ENCODE data around the gene STK35.

STK35 gene

DNA sequence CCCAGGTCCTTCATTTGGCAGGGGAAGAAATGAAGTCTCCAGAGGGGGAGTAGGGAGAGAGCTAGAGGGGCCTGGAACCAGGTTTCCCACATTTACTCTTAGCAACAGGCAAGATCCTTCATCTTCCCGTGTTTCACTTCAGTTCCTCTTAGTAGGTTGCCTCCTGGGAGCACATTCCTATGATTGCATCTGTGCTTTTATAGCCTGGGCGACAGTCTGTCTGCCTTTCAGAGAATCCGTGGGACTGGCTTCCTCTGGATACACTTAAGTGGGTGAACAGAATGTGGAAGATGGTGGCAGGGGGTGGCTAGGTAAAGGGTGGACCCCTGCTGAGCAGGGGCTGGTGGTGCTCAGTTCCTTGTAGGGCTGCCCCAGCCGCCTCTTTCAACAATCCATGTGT, 33.4 kb downstream of the STK35 start:
- Histone ChIP-seq H3K14ac (ENCODE audit: low read length in 2 of 2) (no peak overlapping the region), H3K18ac (ENCODE audit: low read depth in 1 of 2, low read length in 2 of 2) (no peak overlapping the region), H2AK5ac (ENCODE audit: low read length, severe bottlenecking) (no peak overlapping the region), H3K27me3 (ENCODE audit: control insufficient read depth in 1 of 2, insufficient read depth in 1 of 2, low read length in 2 of 2) (no peaks in the 10 kb centered on the region), H2BK120ac (ENCODE audit: low read depth, low read length) (no peak overlapping the region), H3K9ac (ENCODE audit: low read length) (no peak overlapping the region), H3K23ac (ENCODE audit: low read length in 2 of 2) (no peak overlapping the region), H2BK12ac (ENCODE audit: low read length in 2 of 2) (peak overlapping the region in 1 of 2 experiments; percentile 83), H2AFZ (ENCODE audit: low read depth, low read length) (no peak overlapping the region), H3K4me3 (ENCODE audit: insufficient read depth in 1 of 2, low read depth in 1 of 2, low read length in 2 of 2) (no peak overlapping the region), H3K9me3 (ENCODE audit: control insufficient read depth, low read length) (no peaks in the 10 kb centered on the region), H3K27ac (ENCODE audit: low read length, poor library complexity, severe bottlenecking) (peak overlapping the region; percentile 7), H3K4me2 (ENCODE audit: low read length, poor library complexity, severe bottlenecking) (no peak overlapping the region), H3K79me1 (replicated peaks; ENCODE audit: low read length, poor library complexity, severe bottlenecking) (peaks cover 47% of the 10 kb centered on the region), H3K4ac (ENCODE audit: low read depth in 1 of 2, low read length in 2 of 2) (no peak overlapping the region), H3K36me3 (ENCODE audit: control insufficient read depth in 1 of 2, insufficient read depth in 2 of 2, low read depth in 1 of 2, low read length in 2 of 2) (peaks cover 3 to 7% of the 10 kb centered on the region in 2 experiments), H4K91ac (ENCODE audit: low read length) (no peak overlapping the region), H2BK15ac (ENCODE audit: low read depth, poor library complexity, severe bottlenecking) (no peak overlapping the region), H4K8ac (ENCODE audit: low read length) (no peak overlapping the region), H3K4me1 (ENCODE audit: control insufficient read depth, insufficient read depth, low read depth, low read length) (peaks cover 20% of the 10 kb centered on the region), H2BK5ac (ENCODE audit: low read depth, low read length, poor library complexity, severe bottlenecking) (no peak overlapping the region)
- WGBS = 56% methylated on average over 3 of the region's 4 CpGs
- DNase-seq = peak; percentile 57

DNA sequence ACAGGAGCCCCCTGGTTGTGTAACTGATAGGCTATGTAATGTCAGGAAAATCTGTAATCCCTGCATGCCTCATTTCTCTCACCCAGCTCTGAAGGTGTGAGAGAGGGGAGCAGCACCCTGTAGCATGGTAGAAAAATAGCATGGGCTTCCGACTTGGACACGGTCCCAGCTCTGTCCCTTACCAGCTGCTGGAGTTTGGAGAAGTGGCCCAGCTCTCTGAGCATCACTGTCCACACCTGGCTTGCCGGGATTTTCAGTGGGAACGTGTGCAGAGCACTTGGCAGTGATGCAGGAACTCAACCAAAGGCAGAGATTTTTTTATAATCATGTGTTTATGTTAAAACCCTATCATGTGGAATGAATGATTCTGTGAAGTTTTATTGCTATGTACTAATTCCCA, 34.6 kb downstream of the STK35 start:
- DNase-seq = no peak
- H3K4me1 ChIP-seq (ENCODE audit: control insufficient read depth, insufficient read depth, low read depth, low read length) = peaks cover 18% of the 10 kb centered on the region
- H3K9me3 ChIP-seq (ENCODE audit: control insufficient read depth, low read length) = no peaks in the 10 kb centered on the region
- H3K36me3 ChIP-seq (ENCODE audit: control insufficient read depth in 1 of 2, insufficient read depth in 2 of 2, low read depth in 1 of 2, low read length in 2 of 2) = peaks cover 7 to 9% of the 10 kb centered on the region in 2 experiments
- no peak overlapping the region for H4K91ac ChIP-seq (ENCODE audit: low read length)
- no peak overlapping the region for H3K14ac ChIP-seq (ENCODE audit: low read length in 2 of 2)
- H3K4ac ChIP-seq (ENCODE audit: low read depth in 1 of 2, low read length in 2 of 2) = no peak overlapping the region
- no peak overlapping the region for H3K4me2 ChIP-seq (ENCODE audit: low read length, poor library complexity, severe bottlenecking)
- H3K23ac ChIP-seq (ENCODE audit: low read length in 2 of 2) = no peak overlapping the region
- H4K8ac ChIP-seq (ENCODE audit: low read length) = no peak overlapping the region
- no peak overlapping the region for H2BK120ac ChIP-seq (ENCODE audit: low read depth, low read length)
- H3K27me3 ChIP-seq (ENCODE audit: control insufficient read depth in 1 of 2, insufficient read depth in 1 of 2, low read length in 2 of 2) = no peaks in the 10 kb centered on the region
- H3K27ac ChIP-seq (ENCODE audit: low read length, poor library complexity, severe bottlenecking) = no peak overlapping the region
- WGBS = 96% methylated on average over 4 of the region's 4 CpGs
- no peak overlapping the region for H2AK5ac ChIP-seq (ENCODE audit: low read length, severe bottlenecking)
- H3K79me1 ChIP-seq (replicated peaks; ENCODE audit: low read length, poor library complexity, severe bottlenecking) = peaks cover 54% of the 10 kb centered on the region
- no peak overlapping the region for H2BK5ac ChIP-seq (ENCODE audit: low read depth, low read length, poor library complexity, severe bottlenecking)
- no peak overlapping the region for H3K9ac ChIP-seq (ENCODE audit: low read length)
- H2AFZ ChIP-seq (ENCODE audit: low read depth, low read length) = no peak overlapping the region
- H2BK15ac ChIP-seq (ENCODE audit: low read depth, poor library complexity, severe bottlenecking) = no peak overlapping the region
- no peak overlapping the region for H2BK12ac ChIP-seq (ENCODE audit: low read length in 2 of 2)
- no peak overlapping the region for H3K18ac ChIP-seq (ENCODE audit: low read depth in 1 of 2, low read length in 2 of 2)
- no peak overlapping the region for H3K4me3 ChIP-seq (ENCODE audit: insufficient read depth in 1 of 2, low read depth in 1 of 2, low read length in 2 of 2)

DNA sequence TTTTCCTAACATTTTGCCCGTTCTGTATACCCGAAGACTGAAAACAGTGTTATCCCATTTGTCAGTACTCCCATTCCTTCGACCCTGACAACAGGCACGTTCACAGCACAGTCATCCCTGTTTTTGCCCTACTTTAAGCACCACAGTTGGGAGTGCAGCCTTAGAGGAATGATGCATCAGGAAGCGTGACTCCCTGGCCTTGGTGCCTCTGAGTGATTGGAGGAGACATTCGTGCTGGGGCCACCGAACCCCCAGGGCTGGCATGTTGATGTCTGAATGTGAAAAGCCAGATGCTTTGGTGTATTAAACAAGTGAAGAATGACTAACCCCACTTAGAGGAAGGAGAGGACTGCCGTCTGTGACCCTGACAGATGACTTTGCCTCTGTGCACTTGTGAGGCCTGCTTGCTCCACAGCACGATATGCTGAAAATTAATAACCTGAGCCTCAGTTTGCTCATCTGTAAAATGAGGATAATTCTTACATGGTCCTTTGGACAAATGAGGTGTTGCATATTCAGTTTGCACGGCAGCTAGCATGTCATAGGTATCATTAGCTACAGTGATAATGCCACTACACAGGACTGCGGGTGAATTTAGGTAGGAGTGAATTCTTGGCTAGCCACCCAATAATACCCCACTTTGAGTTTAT, 36.0 kb downstream of the STK35 start:
- H3K4me1 ChIP-seq (ENCODE audit: control insufficient read depth, insufficient read depth, low read depth, low read length) = peaks cover 13% of the 10 kb centered on the region
- no peak overlapping the region for H4K8ac ChIP-seq (ENCODE audit: low read length)
- WGBS = 29% methylated on average over 10 of the region's 11 CpGs
- no peak overlapping the region for H3K4me3 ChIP-seq (ENCODE audit: insufficient read depth in 1 of 2, low read depth in 1 of 2, low read length in 2 of 2)
- no peak overlapping the region for H3K14ac ChIP-seq (ENCODE audit: low read length in 2 of 2)
- no peak overlapping the region for H4K91ac ChIP-seq (ENCODE audit: low read length)
- H3K23ac ChIP-seq (ENCODE audit: low read length in 2 of 2) = no peak overlapping the region
- no peaks in the 10 kb centered on the region for H3K9me3 ChIP-seq (ENCODE audit: control insufficient read depth, low read length)
- peak overlapping the region in 1 of 2 experiments; percentile 19 for H3K18ac ChIP-seq (ENCODE audit: low read depth in 1 of 2, low read length in 2 of 2)
- no peak overlapping the region for H3K4ac ChIP-seq (ENCODE audit: low read depth in 1 of 2, low read length in 2 of 2)
- H3K4me2 ChIP-seq (ENCODE audit: low read length, poor library complexity, severe bottlenecking) = no peak overlapping the region
- H3K36me3 ChIP-seq (ENCODE audit: control insufficient read depth in 1 of 2, insufficient read depth in 2 of 2, low read depth in 1 of 2, low read length in 2 of 2) = peaks cover 7 to 9% of the 10 kb centered on the region in 2 experiments
- H2BK5ac ChIP-seq (ENCODE audit: low read depth, low read length, poor library complexity, severe bottlenecking) = no peak overlapping the region
- H3K27ac ChIP-seq (ENCODE audit: low read length, poor library complexity, severe bottlenecking) = no peak overlapping the region
- H3K9ac ChIP-seq (ENCODE audit: low read length) = no peak overlapping the region
- H2BK120ac ChIP-seq (ENCODE audit: low read depth, low read length) = no peak overlapping the region
- peaks cover 55% of the 10 kb centered on the region for H3K79me1 ChIP-seq (replicated peaks; ENCODE audit: low read length, poor library complexity, severe bottlenecking)
- H3K27me3 ChIP-seq (ENCODE audit: control insufficient read depth in 1 of 2, insufficient read depth in 1 of 2, low read length in 2 of 2) = no peaks in the 10 kb centered on the region
- no peak overlapping the region for H2BK15ac ChIP-seq (ENCODE audit: low read depth, poor library complexity, severe bottlenecking)
- peak; percentile 97 for DNase-seq
- no peak overlapping the region for H2AFZ ChIP-seq (ENCODE audit: low read depth, low read length)
- H2AK5ac ChIP-seq (ENCODE audit: low read length, severe bottlenecking) = no peak overlapping the region
- no peak overlapping the region for H2BK12ac ChIP-seq (ENCODE audit: low read length in 2 of 2)

DNA sequence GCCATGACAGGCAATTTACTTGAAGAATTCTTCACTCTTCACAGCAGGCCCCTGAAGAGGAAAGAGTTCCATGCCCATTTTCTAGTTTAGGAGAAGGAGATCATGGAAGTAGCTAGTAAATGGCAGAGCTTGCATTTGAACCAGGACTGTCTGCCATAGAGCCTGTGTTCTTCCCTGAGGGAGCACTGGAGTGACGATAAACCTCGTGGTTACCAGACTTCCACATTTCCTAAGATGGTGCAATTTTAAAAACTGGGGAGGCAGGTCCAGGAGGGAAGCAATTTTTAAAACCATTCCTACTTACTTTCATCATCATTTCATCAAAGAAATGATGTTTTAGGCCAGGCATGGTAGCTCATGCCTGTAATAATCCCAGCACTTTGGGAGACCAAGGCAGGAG, 36.8 kb downstream of the STK35 start:
- WGBS = 94% methylated on average over 2 of the region's 2 CpGs

More for the DNA sequence above, 36.8 kb downstream of the STK35 start:
- Histone ChIP-seq H3K79me1 (replicated peaks; ENCODE audit: low read length, poor library complexity, severe bottlenecking) (peaks cover 57% of the 10 kb centered on the region), H3K4ac (ENCODE audit: low read depth in 1 of 2, low read length in 2 of 2) (no peak overlapping the region), H2AFZ (ENCODE audit: low read depth, low read length) (no peak overlapping the region), H2BK12ac (ENCODE audit: low read length in 2 of 2) (no peak overlapping the region), H3K9ac (ENCODE audit: low read length) (no peak overlapping the region), H4K91ac (ENCODE audit: low read length) (no peak overlapping the region), H3K4me3 (ENCODE audit: insufficient read depth in 1 of 2, low read depth in 1 of 2, low read length in 2 of 2) (no peak overlapping the region), H3K27ac (ENCODE audit: low read length, poor library complexity, severe bottlenecking) (no peak overlapping the region), H3K14ac (ENCODE audit: low read length in 2 of 2) (no peak overlapping the region), H3K4me1 (ENCODE audit: control insufficient read depth, insufficient read depth, low read depth, low read length) (peaks cover 8% of the 10 kb centered on the region), H3K9me3 (ENCODE audit: control insufficient read depth, low read length) (no peaks in the 10 kb centered on the region), H2BK15ac (ENCODE audit: low read depth, poor library complexity, severe bottlenecking) (no peak overlapping the region), H2BK5ac (ENCODE audit: low read depth, low read length, poor library complexity, severe bottlenecking) (no peak overlapping the region), H2AK5ac (ENCODE audit: low read length, severe bottlenecking) (no peak overlapping the region), H2BK120ac (ENCODE audit: low read depth, low read length) (no peak overlapping the region), H4K8ac (ENCODE audit: low read length) (no peak overlapping the region), H3K36me3 (ENCODE audit: control insufficient read depth in 1 of 2, insufficient read depth in 2 of 2, low read depth in 1 of 2, low read length in 2 of 2) (peaks cover 7 to 9% of the 10 kb centered on the region in 2 experiments), H3K4me2 (ENCODE audit: low read length, poor library complexity, severe bottlenecking) (no peak overlapping the region), H3K18ac (ENCODE audit: low read depth in 1 of 2, low read length in 2 of 2) (no peak overlapping the region), H3K23ac (ENCODE audit: low read length in 2 of 2) (no peak overlapping the region), H3K27me3 (ENCODE audit: control insufficient read depth in 1 of 2, insufficient read depth in 1 of 2, low read length in 2 of 2) (no peaks in the 10 kb centered on the region)
- DNase-seq = no peak
